HG03108 (cell line): Measurements from ENCODE around the gene GORASP1.
"Not testable (repeated sequence)": the region's sequence is repeated elsewhere in the genome, so short reads cannot be mapped to it uniquely, and the experiment has no call there.

Experiments used
- ATAC-seq: cut with Tn5 transposase; IDR thresholded peaks from one replicate; pipeline ENCODE4 v1.9.1; 2021; ENCODE audit warnings: moderate library complexity; ENCODE audit not compliant: unreplicated experiment

The GORASP1 gene

GRCh38 chr3:39075910-39076309 is 31.5 kb downstream of the GORASP1 start:
- ATAC-seq, result no peak

- ATAC-seq, result no peak
These were observed 38.9 kb downstream of the GORASP1 start for GRCh38 chr3:39068556-39068955.

GRCh38 chr3:39067286-39067685 is 40.1 kb downstream of the GORASP1 start:
- ATAC-seq, result no peak

- ATAC-seq, result peak; percentile 88
These were observed 42.2 kb downstream of the GORASP1 start for GRCh38 chr3:39065197-39065596.

GRCh38 chr3:39064646-39065045 is 42.8 kb downstream of the GORASP1 start:
- ATAC-seq, result no peak

- ATAC-seq, result no peak
These were observed 44.3 kb downstream of the GORASP1 start for GRCh38 chr3:39063143-39063542.

GRCh38 chr3:39062180-39062579 is 45.2 kb downstream of the GORASP1 start:
- ATAC-seq, result no peak

GRCh38 chr3:39061228-39061627 is 46.2 kb downstream of the GORASP1 start:
- ATAC-seq, result not testable (repeated sequence)

- no peak for ATAC-seq
These were observed 51.3 kb downstream of the GORASP1 start for GRCh38 chr3:39056151-39056550.

- ATAC-seq, result no peak
These were observed 53.7 kb downstream of the GORASP1 start for GRCh38 chr3:39053696-39054095.

GRCh38 chr3:39052583-39052982 is 54.8 kb downstream of the GORASP1 start:
- ATAC-seq, result no peak

- ATAC-seq, result peak; percentile 97
These were observed 55.5 kb downstream of the GORASP1 start, which contains the start of the genes SCN11A and WDR48 for GRCh38 chr3:39051649-39052561. Gene SCN11A (minus strand): TSS chr3:39051944. CDS start chr3:38950362, 101,582 bp downstream. Gene WDR48 (plus strand): TSS chr3:39052016. CDS start chr3:39052026, 10 bp downstream.

GRCh38 chr3:39050029-39050428 is 57.4 kb downstream of the GORASP1 start:
- ATAC-seq, result no peak
